ENCODE measurements around the gene FOS.

DNA sequence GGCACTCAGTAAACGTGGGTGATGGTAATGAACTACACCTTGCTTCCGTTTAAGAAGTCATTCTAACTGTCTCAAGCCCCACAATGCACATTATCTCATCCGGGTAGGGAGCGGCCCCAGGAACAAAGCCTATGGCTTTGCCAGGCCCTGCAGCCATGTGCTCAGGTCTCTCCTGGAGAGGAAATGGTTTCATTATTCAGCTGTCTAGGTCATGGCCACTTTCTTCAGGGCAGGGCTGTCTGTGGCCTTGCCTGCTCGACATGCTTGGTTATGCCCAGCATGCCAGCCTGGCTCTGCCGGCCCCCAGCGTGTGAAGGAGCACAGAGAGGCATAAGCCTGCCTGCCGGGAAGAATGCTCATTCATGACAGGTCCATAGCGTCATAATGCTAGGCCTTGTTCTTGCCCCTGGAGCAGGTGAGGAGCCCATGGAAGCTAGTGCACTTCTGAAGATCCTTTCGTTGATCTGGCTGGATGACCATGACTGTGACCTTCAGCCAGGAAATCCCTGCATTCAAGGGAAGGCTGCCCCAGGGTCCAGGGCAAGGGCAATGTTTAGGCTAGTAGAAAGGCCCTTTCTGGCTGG, 26.3 kb upstream of the FOS start:
- TF ChIP-seq, protein P1, sequence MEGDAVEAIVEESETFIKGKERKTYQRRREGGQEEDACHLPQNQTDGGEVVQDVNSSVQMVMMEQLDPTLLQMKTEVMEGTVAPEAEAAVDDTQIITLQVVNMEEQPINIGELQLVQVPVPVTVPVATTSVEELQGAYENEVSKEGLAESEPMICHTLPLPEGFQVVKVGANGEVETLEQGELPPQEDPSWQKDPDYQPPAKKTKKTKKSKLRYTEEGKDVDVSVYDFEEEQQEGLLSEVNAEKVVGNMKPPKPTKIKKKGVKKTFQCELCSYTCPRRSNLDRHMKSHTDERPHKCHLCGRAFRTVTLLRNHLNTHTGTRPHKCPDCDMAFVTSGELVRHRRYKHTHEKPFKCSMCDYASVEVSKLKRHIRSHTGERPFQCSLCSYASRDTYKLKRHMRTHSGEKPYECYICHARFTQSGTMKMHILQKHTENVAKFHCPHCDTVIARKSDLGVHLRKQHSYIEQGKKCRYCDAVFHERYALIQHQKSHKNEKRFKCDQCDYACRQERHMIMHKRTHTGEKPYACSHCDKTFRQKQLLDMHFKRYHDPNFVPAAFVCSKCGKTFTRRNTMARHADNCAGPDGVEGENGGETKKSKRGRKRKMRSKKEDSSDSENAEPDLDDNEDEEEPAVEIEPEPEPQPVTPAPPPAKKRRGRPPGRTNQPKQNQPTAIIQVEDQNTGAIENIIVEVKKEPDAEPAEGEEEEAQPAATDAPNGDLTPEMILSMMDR (IDR thresholded peaks at IDR 0.05), result no peak
- TF ChIP-seq POLR2A (IDR thresholded peaks at IDR 0.05), result no peak
